Measurements from ENCODE around the gene SLC7A8.
A peak's percentile ranks its signal among the peaks of the same experiment; 100 is the strongest.

The SLC7A8 gene

GRCh38 chr14:23132970-23133369, 50.5 kb downstream of the SLC7A8 start:
- DNase-seq (ENCODE audit: low read depth in 1 of 2, low spot score in 1 of 2) = no peak
- TF ChIP-seq REST (IDR thresholded peaks at IDR 0.05; ENCODE audit: insufficient replicate concordance, low read depth) (no peak), GABPA (IDR thresholded peaks at IDR 0.05; ENCODE audit: low read depth) (no peak), SPI1 (IDR thresholded peaks at IDR 0.05; ENCODE audit: borderline replicate concordance, low read depth) (no peak), POLR2AphosphoS5 (IDR thresholded peaks at IDR 0.05; ENCODE audit: low read depth) (no peak)
- TF ChIP-seq, protein P1, sequence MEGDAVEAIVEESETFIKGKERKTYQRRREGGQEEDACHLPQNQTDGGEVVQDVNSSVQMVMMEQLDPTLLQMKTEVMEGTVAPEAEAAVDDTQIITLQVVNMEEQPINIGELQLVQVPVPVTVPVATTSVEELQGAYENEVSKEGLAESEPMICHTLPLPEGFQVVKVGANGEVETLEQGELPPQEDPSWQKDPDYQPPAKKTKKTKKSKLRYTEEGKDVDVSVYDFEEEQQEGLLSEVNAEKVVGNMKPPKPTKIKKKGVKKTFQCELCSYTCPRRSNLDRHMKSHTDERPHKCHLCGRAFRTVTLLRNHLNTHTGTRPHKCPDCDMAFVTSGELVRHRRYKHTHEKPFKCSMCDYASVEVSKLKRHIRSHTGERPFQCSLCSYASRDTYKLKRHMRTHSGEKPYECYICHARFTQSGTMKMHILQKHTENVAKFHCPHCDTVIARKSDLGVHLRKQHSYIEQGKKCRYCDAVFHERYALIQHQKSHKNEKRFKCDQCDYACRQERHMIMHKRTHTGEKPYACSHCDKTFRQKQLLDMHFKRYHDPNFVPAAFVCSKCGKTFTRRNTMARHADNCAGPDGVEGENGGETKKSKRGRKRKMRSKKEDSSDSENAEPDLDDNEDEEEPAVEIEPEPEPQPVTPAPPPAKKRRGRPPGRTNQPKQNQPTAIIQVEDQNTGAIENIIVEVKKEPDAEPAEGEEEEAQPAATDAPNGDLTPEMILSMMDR (IDR thresholded peaks at IDR 0.05; ENCODE audit: insufficient read depth, low read length) = no peak
- Histone ChIP-seq H3K4me3 (replicated peaks; ENCODE audit: insufficient read depth, low read length) (no peak overlapping the region), H3K27me3 (ENCODE audit: insufficient read depth, poor library complexity, severe bottlenecking) (no peaks in the 10 kb centered on the region), H3K27ac (replicated peaks) (no peak overlapping the region)

DNA sequence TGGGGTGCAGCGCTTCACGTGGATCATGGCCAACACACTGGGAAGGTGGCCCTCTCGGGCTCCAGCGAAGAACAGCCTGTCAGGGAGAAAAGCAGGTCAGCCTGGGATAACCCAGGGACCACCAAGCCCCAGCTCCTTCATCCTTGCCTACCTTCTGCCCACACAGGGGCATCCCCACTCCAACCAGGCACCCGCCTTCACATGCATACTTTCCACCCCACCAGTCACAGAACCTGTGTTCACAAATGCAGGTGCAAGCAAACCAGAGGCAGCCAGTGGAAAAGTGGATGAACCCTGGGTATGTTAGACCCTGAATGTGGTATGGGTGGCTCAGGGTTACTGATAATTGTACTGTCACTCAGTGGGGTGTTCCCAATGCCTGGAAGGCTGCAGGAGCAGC, 52.0 kb downstream of the SLC7A8 start:
- DNase-seq (ENCODE audit: low read depth in 1 of 2, low spot score in 1 of 2) = no peak
- Histone ChIP-seq H3K27ac (replicated peaks) (peak overlapping the region; percentile 47), H3K27me3 (ENCODE audit: insufficient read depth, poor library complexity, severe bottlenecking) (no peaks in the 10 kb centered on the region), H3K4me3 (replicated peaks; ENCODE audit: insufficient read depth, low read length) (no peak overlapping the region)
- TF ChIP-seq REST (IDR thresholded peaks at IDR 0.05; ENCODE audit: insufficient replicate concordance, low read depth) (no peak), POLR2AphosphoS5 (IDR thresholded peaks at IDR 0.05; ENCODE audit: low read depth) (no peak), GABPA (IDR thresholded peaks at IDR 0.05; ENCODE audit: low read depth) (no peak), SPI1 (IDR thresholded peaks at IDR 0.05; ENCODE audit: borderline replicate concordance, low read depth) (no peak)
- TF ChIP-seq, protein P1 (IDR thresholded peaks at IDR 0.05; ENCODE audit: insufficient read depth, low read length) = no peak

DNA sequence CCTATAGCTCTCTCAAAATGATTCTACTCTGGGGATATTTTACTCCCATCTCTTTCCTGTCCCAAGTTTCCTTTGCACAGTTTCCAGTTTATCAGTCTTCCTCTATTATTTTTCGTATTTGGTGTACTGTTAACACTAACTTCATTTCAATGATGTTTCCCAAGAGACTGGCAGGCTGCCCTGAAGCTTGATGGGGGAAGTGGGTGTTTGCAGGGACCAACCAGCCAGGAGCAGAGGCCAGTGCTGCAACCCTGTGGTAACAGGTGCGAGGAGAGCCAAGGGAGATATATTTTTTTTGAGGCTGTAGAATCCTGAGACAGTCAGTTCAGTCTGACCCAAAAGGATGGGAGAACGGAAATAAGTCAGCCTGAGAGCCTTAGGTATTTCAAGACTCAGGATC, 52.6 kb downstream of the SLC7A8 start:
- TF ChIP-seq REST (IDR thresholded peaks at IDR 0.05; ENCODE audit: insufficient replicate concordance, low read depth) (no peak), SPI1 (IDR thresholded peaks at IDR 0.05; ENCODE audit: borderline replicate concordance, low read depth) (peak; percentile 89), GABPA (IDR thresholded peaks at IDR 0.05; ENCODE audit: low read depth) (0 out of 2 replicates have a peak, but pooled peaks have one; percentile 18), POLR2AphosphoS5 (IDR thresholded peaks at IDR 0.05; ENCODE audit: low read depth) (peak; percentile 93)
- TF ChIP-seq, protein P1 (IDR thresholded peaks at IDR 0.05; ENCODE audit: insufficient read depth, low read length) = no peak
- no peak overlapping the region for H3K4me3 ChIP-seq (replicated peaks; ENCODE audit: insufficient read depth, low read length)
- H3K27me3 ChIP-seq (ENCODE audit: insufficient read depth, poor library complexity, severe bottlenecking) = no peaks in the 10 kb centered on the region
- peak in 1 of 2 experiments; percentile 98 for DNase-seq (ENCODE audit: low read depth in 1 of 2, low spot score in 1 of 2)
- peak overlapping the region; percentile 58 for H3K27ac ChIP-seq (replicated peaks)
